Stomach (tissue), 4 donors: ENCODE measurements around the gene GFM2.

ENCODE experiments used
- CTCF ChIP-seq, 7 experiments: fragments of 450-650 bp in 4 of 7; fragments of 200-600 bp in 3 of 7; sonication (generic) in 3 of 7; IDR thresholded peaks; one replicate each; pipeline ENCODE4 v1.5.1; 2016 to 2019; ENCODE audit warnings: antibody characterized with exemption in 7 of 7, control low read depth in 2 of 7, mild to moderate bottlenecking in 1 of 7
- EP300 ChIP-seq: sonication (generic); formaldehyde crosslinking; IDR thresholded peaks from one replicate; pipeline ENCODE4 v1.6.1; 2017; ENCODE audit warnings: antibody characterized with exemption
- POLR2A ChIP-seq, 4 donors: fragments of 450-650 bp; IDR thresholded peaks; one replicate each; pipeline ENCODE4 v1.6.1; 2016; ENCODE audit warnings: antibody characterized with exemption in 4 of 4, control low read depth in 2 of 4, mild to moderate bottlenecking in 1 of 4, moderate library complexity in 1 of 4
- POLR2AphosphoS5 ChIP-seq, 3 donors: sonication (generic); formaldehyde crosslinking; IDR thresholded peaks; one replicate each; pipeline ENCODE4 v1.6.1; 2016; ENCODE audit warnings: antibody characterized with exemption in 3 of 3

- TF ChIP-seq EP300 (no peak), CTCF (IDR thresholded peaks at IDR 0.05) (no peak), POLR2A (IDR thresholded peaks at IDR 0.05) (no peak), POLR2AphosphoS5 (IDR thresholded peaks at IDR 0.05) (no peak)
Measured at GRCh38 chr5:74761241-74761640, 5.7 kb downstream of the GFM2 start.
